Fibroblast of lung (primary cell): ENCODE data around the gene KCNQ2. TPM values are rescaled to one million over a fixed set of nuclear protein-coding genes. Genes with fewer than 3 reads are reported as not detected.

Source experiments
- DNase-seq, 2 donors: peaks; one replicate each; pipeline versions ENCODE4 v3.0.0 to v3.0.0-alpha.2; 2010; ENCODE audit warnings: low read depth in 2 of 2
- H2AFZ ChIP-seq: 2 replicates; pipeline ENCODE4 v1.5.1; 2012; ENCODE audit warnings: low read length, control low read depth, inconsistent platforms
- H3K27ac ChIP-seq: 2 replicates; pipeline ENCODE4 v1.5.1; 2011; ENCODE audit warnings: low read length, control low read depth; ENCODE audit not compliant: insufficient read depth
- H3K27me3 ChIP-seq: 2 replicates; pipeline ENCODE4 v1.5.1; 2011; ENCODE audit warnings: mild to moderate bottlenecking, low read length; ENCODE audit not compliant: control insufficient read depth, insufficient read depth
- H3K36me3 ChIP-seq: 2 replicates; pipeline ENCODE4 v1.5.1; 2011; ENCODE audit warnings: low read length; ENCODE audit not compliant: control insufficient read depth, insufficient read depth
- H3K4me1 ChIP-seq: 2 replicates; pipeline ENCODE4 v1.5.1; 2011; ENCODE audit warnings: low read length; ENCODE audit not compliant: control insufficient read depth, insufficient read depth; ENCODE audit errors: extremely low read depth
- H3K4me2 ChIP-seq: 2 replicates; pipeline ENCODE4 v1.5.1; 2011; ENCODE audit warnings: low read length, control low read depth; ENCODE audit not compliant: insufficient read depth; ENCODE audit errors: extremely low read depth
- H3K4me3 ChIP-seq, 4 experiments: fragments of 200-600 bp in 1 of 4; sonication (generic) in 1 of 4; replicated peaks in 1 of 4; 2 replicates each; pipeline ENCODE4 v1.5.1; 2011 to 2016; ENCODE audit warnings: low read length in 4 of 4, low read depth in 3 of 4, mild to moderate bottlenecking in 3 of 4, control low read depth in 2 of 4, inconsistent platforms in 1 of 4, mixed read lengths in 1 of 4; ENCODE audit not compliant: insufficient read depth in 1 of 4; ENCODE audit errors: control extremely low read depth in 1 of 4
- H3K79me2 ChIP-seq: 2 replicates; pipeline ENCODE4 v1.5.1; 2012; ENCODE audit warnings: mild to moderate bottlenecking, low read length, inconsistent platforms; ENCODE audit not compliant: control insufficient read depth, insufficient read depth
- H3K9ac ChIP-seq: 2 replicates; pipeline ENCODE4 v1.5.1; 2011; ENCODE audit warnings: mild to moderate bottlenecking, low read length, control low read depth; ENCODE audit not compliant: insufficient read depth
- H3K9me3 ChIP-seq: 2 replicates; pipeline ENCODE4 v1.5.1; 2012; ENCODE audit warnings: low read depth, low read length; ENCODE audit not compliant: control insufficient read depth, insufficient read depth
- H4K20me1 ChIP-seq: 2 replicates; pipeline ENCODE4 v1.5.1; 2011; ENCODE audit warnings: low read length; ENCODE audit not compliant: control insufficient read depth, insufficient read depth; ENCODE audit errors: extremely low read depth
- EZH2 ChIP-seq: IDR thresholded peaks from 2 replicates; pipeline ENCODE4 v1.5.1; 2012; ENCODE audit warnings: low read length, control low read depth, mild to moderate bottlenecking; ENCODE audit errors: missing control alignments
- polyA plus RNA-seq, 2 donors: library from polyadenylated mRNA; depleted of rRNA in 1 of 2; stranded (reverse) in 1 of 2; unstranded in 1 of 2; fragments of >200 nt; gene quantifications; 2 replicates each; pipeline ENCODE4 v1.2.1, GENCODE V29; 2011 to 2012; ENCODE audit warnings: missing spikeins in 1 of 2
- total RNA-seq: library from RNA; depleted of rRNA; stranded (reverse); fragments of >200 nt; gene quantifications from 2 replicates; pipeline ENCODE4 v1.2.1, GENCODE V29; 2014
- TF ChIP-seq, protein P1 (sequence below), 2 donors: IDR thresholded peaks in 1 of 2; conservative IDR thresholded peaks in 1 of 2; 1 replicate in 1 of 2; 2 replicates in 1 of 2; pipeline ENCODE4 v1.5.1; 2011 to 2012; ENCODE audit warnings: low read length in 2 of 2, control low read depth in 1 of 2, inconsistent platforms in 1 of 2, low read depth in 1 of 2, mild to moderate bottlenecking in 1 of 2

The KCNQ2 gene
- total and polyA plus RNA-seq, 2 donors (not counting 1 experiment from before 2014, with no cell fraction given), result not detected

GRCh38 chr20:63458170-63459069 lies 14.0 kb downstream of the KCNQ2 start:
- Histone ChIP-seq H3K27me3 (peaks cover 19% of the 10 kb centered on the region), H3K79me2 (no peaks in the 10 kb centered on the region)

GRCh38 chr20:63457737-63458136 lies 14.7 kb downstream of the KCNQ2 start:
- Histone ChIP-seq H3K4me2 (no peak overlapping the region), H3K27ac (no peak overlapping the region)
- DNase-seq, result peak; percentile 9 to 11

More at GRCh38 chr20:63458170-63459069, 14.0 kb downstream of the KCNQ2 start:
- TF ChIP-seq EZH2, result no peak
- TF ChIP-seq, protein P1, sequence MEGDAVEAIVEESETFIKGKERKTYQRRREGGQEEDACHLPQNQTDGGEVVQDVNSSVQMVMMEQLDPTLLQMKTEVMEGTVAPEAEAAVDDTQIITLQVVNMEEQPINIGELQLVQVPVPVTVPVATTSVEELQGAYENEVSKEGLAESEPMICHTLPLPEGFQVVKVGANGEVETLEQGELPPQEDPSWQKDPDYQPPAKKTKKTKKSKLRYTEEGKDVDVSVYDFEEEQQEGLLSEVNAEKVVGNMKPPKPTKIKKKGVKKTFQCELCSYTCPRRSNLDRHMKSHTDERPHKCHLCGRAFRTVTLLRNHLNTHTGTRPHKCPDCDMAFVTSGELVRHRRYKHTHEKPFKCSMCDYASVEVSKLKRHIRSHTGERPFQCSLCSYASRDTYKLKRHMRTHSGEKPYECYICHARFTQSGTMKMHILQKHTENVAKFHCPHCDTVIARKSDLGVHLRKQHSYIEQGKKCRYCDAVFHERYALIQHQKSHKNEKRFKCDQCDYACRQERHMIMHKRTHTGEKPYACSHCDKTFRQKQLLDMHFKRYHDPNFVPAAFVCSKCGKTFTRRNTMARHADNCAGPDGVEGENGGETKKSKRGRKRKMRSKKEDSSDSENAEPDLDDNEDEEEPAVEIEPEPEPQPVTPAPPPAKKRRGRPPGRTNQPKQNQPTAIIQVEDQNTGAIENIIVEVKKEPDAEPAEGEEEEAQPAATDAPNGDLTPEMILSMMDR (conservative IDR thresholded peaks at IDR 0.05 in 1 of 2, IDR thresholded peaks at IDR 0.05 in 1 of 2; ENCODE audit: low read depth in 1 of 2, low read length in 2 of 2), result no peak
- Histone ChIP-seq H3K9me3 (no peaks in the 10 kb centered on the region), H3K4me1 (no peaks in the 10 kb centered on the region), H3K4me2 (no peak overlapping the region), H3K36me3 (no peaks in the 10 kb centered on the region), H3K27ac (no peak overlapping the region), H3K4me3 (no peak overlapping the region), H2AFZ (no peak overlapping the region), H3K9ac (no peak overlapping the region), H4K20me1 (no peaks in the 10 kb centered on the region)
- DNase-seq, result no peak

More at GRCh38 chr20:63457737-63458136, 14.7 kb downstream of the KCNQ2 start:
- no peaks in the 10 kb centered on the region for H4K20me1 ChIP-seq
- H3K27me3 ChIP-seq, result peaks cover 17% of the 10 kb centered on the region
- H3K9ac ChIP-seq, result no peak overlapping the region
- no peak overlapping the region for H3K4me3 ChIP-seq
- no peaks in the 10 kb centered on the region for H3K9me3 ChIP-seq
- H2AFZ ChIP-seq, result no peak overlapping the region
- no peaks in the 10 kb centered on the region for H3K36me3 ChIP-seq
- TF ChIP-seq, protein P1 (conservative IDR thresholded peaks at IDR 0.05 in 1 of 2, IDR thresholded peaks at IDR 0.05 in 1 of 2; ENCODE audit: low read depth in 1 of 2, low read length in 2 of 2), result no peak
- no peak for TF ChIP-seq EZH2
- no peaks in the 10 kb centered on the region for H3K4me1 ChIP-seq
- H3K79me2 ChIP-seq, result no peaks in the 10 kb centered on the region
